Body of pancreas (tissue), 4 donors: ENCODE measurements around the gene NOTCH2. TPM values are rescaled to one million over a fixed set of nuclear protein-coding genes. Genes with fewer than 3 reads are reported as not detected.

Experiments used
- ATAC-seq: fragments of 150-250 bp; one replicate; pipeline ENCODE4 v1.9.1; 2016
- DNase-seq, 4 donors: peaks; one replicate each; pipeline ENCODE4 v3.0.0-alpha.2; 2019
- H3K27ac ChIP-seq, 4 donors: fragments of 200-600 bp; sonication (generic); 1 replicate in 3 of 4; 2 replicates in 1 of 4; pipeline versions ENCODE4 v1.5.1 to v1.6.1; 2016 to 2019; ENCODE audit warnings: mild to moderate bottlenecking in 1 of 4, mixed read lengths in 1 of 4, moderate library complexity in 1 of 4
- H3K27me3 ChIP-seq, 2 donors: fragments of 200-600 bp; sonication (generic); one replicate each; pipeline ENCODE4 v1.6.0; 2016; ENCODE audit warnings: mild to moderate bottlenecking in 1 of 2
- H3K36me3 ChIP-seq, 2 donors: fragments of 200-600 bp; sonication (generic); replicated peaks in 1 of 2; 2 replicates each; pipeline ENCODE4 v1.5.1; 2016; ENCODE audit warnings: low read depth in 2 of 2; ENCODE audit not compliant: insufficient read depth in 1 of 2
- H3K4me1 ChIP-seq: fragments of 200-600 bp; sonication (generic); one replicate; pipeline ENCODE4 v1.6.0; 2016
- H3K4me3 ChIP-seq, 2 donors: fragments of 200-600 bp; sonication (generic); 1 replicate in 1 of 2; 2 replicates in 1 of 2; pipeline ENCODE4 v1.5.1; 2016 to 2019
- H3K9me3 ChIP-seq, 3 donors: fragments of 200-600 bp; sonication (generic); 1 replicate in 2 of 3; 2 replicates in 1 of 3; pipeline ENCODE4 v1.5.1; 2016
- POLR2A ChIP-seq, 3 donors: fragments of 450-650 bp; IDR thresholded peaks; one replicate each; pipeline ENCODE4 v1.6.1; 2016; ENCODE audit warnings: antibody characterized with exemption in 3 of 3, mild to moderate bottlenecking in 2 of 3
- WGBS, 2 donors: methylation state at CpG; one replicate each; pipeline ENCODE4 v1.1.5; 2017; 5-methylcytosine and 5-hydroxymethylcytosine counted together
- intact Hi-C: fragments of 100-400 bp; cut with DNase I; formaldehyde crosslinking; loops from one replicate; pipeline ENCODE4 v1.15.1; 2023
- total RNA-seq, 2 donors: library from RNA; depleted of rRNA; stranded (reverse); fragments of >200 nt; gene quantifications; one replicate each; pipeline ENCODE4 v1.1.0, GENCODE V29; 2016
- TF ChIP-seq, protein P1 (sequence below), 7 experiments: fragments of 450-650 bp in 4 of 7; fragments of 200-600 bp in 3 of 7; sonication (generic) in 3 of 7; IDR thresholded peaks; one replicate each; pipeline ENCODE4 v1.5.1; 2016 to 2019; ENCODE audit warnings: antibody characterized with exemption in 7 of 7

Gene NOTCH2
- total RNA-seq, 2 donors from 2014 or later: 39.6 to 65.9 TPM

- intact Hi-C loops: no loop called here
- no peak overlapping the region for H3K27ac ChIP-seq
- H3K4me1 ChIP-seq: no peaks in the 10 kb centered on the region
- no peak overlapping the region for H3K4me3 ChIP-seq
- WGBS, 2 donors: 87 to 93% methylated on average over 2 of the region's 2 CpGs
- H3K9me3 ChIP-seq: no peaks in the 10 kb centered on the region
- ATAC-seq (no peak), DNase-seq (no peak)
- H3K27me3 ChIP-seq: no peaks in the 10 kb centered on the region
- peaks cover 14% of the 10 kb centered on the region in 2 donors for H3K36me3 ChIP-seq
- TF ChIP-seq POLR2A (IDR thresholded peaks at IDR 0.05): no peak
- TF ChIP-seq, protein P1, sequence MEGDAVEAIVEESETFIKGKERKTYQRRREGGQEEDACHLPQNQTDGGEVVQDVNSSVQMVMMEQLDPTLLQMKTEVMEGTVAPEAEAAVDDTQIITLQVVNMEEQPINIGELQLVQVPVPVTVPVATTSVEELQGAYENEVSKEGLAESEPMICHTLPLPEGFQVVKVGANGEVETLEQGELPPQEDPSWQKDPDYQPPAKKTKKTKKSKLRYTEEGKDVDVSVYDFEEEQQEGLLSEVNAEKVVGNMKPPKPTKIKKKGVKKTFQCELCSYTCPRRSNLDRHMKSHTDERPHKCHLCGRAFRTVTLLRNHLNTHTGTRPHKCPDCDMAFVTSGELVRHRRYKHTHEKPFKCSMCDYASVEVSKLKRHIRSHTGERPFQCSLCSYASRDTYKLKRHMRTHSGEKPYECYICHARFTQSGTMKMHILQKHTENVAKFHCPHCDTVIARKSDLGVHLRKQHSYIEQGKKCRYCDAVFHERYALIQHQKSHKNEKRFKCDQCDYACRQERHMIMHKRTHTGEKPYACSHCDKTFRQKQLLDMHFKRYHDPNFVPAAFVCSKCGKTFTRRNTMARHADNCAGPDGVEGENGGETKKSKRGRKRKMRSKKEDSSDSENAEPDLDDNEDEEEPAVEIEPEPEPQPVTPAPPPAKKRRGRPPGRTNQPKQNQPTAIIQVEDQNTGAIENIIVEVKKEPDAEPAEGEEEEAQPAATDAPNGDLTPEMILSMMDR (IDR thresholded peaks at IDR 0.05): no peak
Measured at GRCh38 chr1:119911775-119912174, 157.7 kb downstream of the NOTCH2 start.

GRCh38 chr1:119910618-119911017 is 158.8 kb downstream of the NOTCH2 start:
- 84 to 86% methylated on average over 4 of the region's 4 CpGs for WGBS, 2 donors
- Histone ChIP-seq H3K9me3 (no peaks in the 10 kb centered on the region), H3K27me3 (no peaks in the 10 kb centered on the region), H3K36me3 (peaks cover 7 to 10% of the 10 kb centered on the region in 2 donors), H3K27ac (no peak overlapping the region), H3K4me3 (no peak overlapping the region), H3K4me1 (no peaks in the 10 kb centered on the region)
- ATAC-seq (no peak), DNase-seq (no peak)
- no peak for TF ChIP-seq POLR2A (IDR thresholded peaks at IDR 0.05)
- TF ChIP-seq, protein P1 (IDR thresholded peaks at IDR 0.05): no peak
- intact Hi-C loops: no loop called here

DNA sequence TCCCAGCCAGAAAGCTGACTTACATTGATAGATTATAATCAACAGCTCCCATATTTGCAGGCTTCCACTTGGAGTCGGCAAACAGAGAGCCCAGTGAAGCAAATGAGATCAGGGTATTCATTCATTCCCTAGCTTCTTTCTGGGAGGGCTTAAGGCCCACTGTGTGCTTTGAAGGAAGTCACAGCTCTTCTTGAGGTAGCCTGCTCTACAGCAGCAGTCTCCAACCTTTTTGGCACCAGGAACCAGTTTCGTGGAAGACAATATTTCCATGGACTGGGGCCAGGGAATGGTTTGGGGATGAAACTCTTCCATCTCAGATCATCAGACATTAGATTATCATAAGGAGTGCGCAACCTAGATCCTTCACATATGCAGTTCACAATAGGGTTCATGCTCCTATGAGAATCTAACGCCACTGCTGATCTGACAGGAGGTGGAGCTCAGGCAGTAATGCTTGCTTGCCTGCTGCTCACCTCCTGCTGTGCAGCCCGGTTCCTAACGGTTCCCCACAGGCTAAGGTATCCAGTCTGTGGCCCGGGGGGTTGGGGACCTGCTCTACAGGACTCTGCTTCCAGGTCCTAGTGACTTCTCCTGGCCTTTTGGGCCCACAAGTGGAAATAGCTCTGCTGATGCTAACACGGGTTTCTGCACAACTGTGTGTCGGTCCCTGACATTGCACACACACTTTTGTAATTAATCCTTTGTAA is 159.4 kb downstream of the NOTCH2 start:
- no peak for DNase-seq

GRCh38 chr1:119908661-119909060 is 160.8 kb downstream of the NOTCH2 start:
- intact Hi-C loops: no loop called here
- H3K4me3 ChIP-seq: no peak overlapping the region
- H3K27ac ChIP-seq: no peak overlapping the region
- H3K4me1 ChIP-seq: no peaks in the 10 kb centered on the region
- TF ChIP-seq, protein P1 (IDR thresholded peaks at IDR 0.05): no peak
- no peak for TF ChIP-seq POLR2A (IDR thresholded peaks at IDR 0.05)
- no peaks in the 10 kb centered on the region for H3K9me3 ChIP-seq
- no peaks in the 10 kb centered on the region for H3K36me3 ChIP-seq
- ATAC-seq (no peak), DNase-seq (no peak)
- H3K27me3 ChIP-seq: no peaks in the 10 kb centered on the region
- 80 to 82% methylated on average over 3 of the region's 3 CpGs for WGBS, 2 donors

More for the DNA sequence above, 159.4 kb downstream of the NOTCH2 start:
- TF ChIP-seq, protein P1 (IDR thresholded peaks at IDR 0.05): no peak
- TF ChIP-seq POLR2A (IDR thresholded peaks at IDR 0.05): no peak
- Histone ChIP-seq H3K27me3 (no peaks in the 10 kb centered on the region), H3K27ac (no peak overlapping the region), H3K4me1 (no peaks in the 10 kb centered on the region), H3K4me3 (no peak overlapping the region), H3K36me3 (peaks cover 3 to 4% of the 10 kb centered on the region in 2 donors), H3K9me3 (no peaks in the 10 kb centered on the region)
- intact Hi-C loops: no loop called here
- ATAC-seq: no peak
- WGBS, 2 donors: 76 to 80% methylated on average over 7 to 9 of the region's 9 CpGs
